Stimulated activated CD4-positive, alpha-beta T cell treated with anti-CD3 and anti-CD28 coated beads, TNF-alpha, amount 100 ng/mL, for 4 hours (primary cell): ENCODE results near the gene PDE10A.

ENCODE experiments used
- DNase-seq, 3 experiments: peaks; one replicate each; pipeline ENCODE4 v3.0.0-alpha.2; 2020; ENCODE audit warnings: low read depth in 3 of 3

Gene PDE10A

GRCh38 chr6:165678429-165678828 is 15.4 kb upstream of the PDE10A start:
- DNase-seq, result no peak

- DNase-seq, result no peak
Measured at GRCh38 chr6:165677091-165677490, 14.1 kb upstream of the PDE10A start.

DNA sequence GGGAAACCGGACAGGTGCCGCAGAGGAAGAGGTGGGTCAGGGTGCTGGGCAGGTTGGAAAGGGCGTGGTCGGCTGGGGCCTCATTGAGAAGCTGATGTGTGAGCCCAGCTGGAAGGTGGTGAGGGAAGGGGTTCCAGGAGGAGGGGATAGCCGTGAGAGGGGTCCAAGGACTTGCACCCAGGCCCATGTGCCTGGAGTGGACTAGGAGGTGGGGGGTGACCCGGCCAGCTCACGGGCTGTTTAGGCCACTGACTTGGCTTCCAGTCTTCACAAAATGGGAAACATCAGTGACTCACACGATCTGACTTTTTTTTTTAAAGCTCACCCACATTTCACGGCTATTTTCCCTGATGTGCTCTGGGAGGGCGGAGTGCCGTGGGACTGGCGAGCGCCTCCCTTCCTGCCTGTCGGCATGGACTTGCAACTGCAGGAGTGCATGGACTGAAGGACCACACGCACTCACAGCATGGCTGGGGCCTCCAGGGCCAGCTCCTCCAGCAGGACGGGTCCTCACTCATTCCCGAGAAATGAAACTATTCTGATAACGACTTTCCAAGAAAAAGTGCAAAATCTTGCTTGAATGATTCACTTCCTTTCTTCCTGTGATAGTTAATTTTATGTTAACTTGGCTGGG is 13.5 kb upstream of the PDE10A start:
- no peak for DNase-seq

DNA sequence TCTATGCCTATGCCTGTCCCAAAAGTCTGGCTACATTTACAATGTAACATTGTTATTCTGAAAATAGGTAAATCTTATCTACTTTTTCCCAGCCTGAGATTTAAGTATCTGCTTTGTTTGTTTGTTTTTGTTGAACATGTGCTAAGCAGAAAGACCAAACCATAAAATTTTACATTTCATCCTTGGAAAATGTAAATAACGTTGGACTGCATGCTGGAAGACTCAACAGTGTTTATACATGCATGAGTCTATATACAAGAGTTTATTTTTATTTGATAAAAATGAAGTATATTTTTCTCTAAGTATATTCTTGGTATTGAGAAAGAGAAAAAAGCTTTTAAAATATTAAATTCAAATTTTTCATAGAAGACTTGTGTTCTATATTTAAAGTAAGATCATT is 12.1 kb upstream of the PDE10A start:
- no peak for DNase-seq

GRCh38 chr6:165674155-165675029 is 11.4 kb upstream of the PDE10A start:
- DNase-seq, result no peak

GRCh38 chr6:165671222-165671768 is 8.3 kb upstream of the PDE10A start:
- no peak for DNase-seq

GRCh38 chr6:165668951-165669350 is 5.9 kb upstream of the PDE10A start:
- no peak for DNase-seq

DNA sequence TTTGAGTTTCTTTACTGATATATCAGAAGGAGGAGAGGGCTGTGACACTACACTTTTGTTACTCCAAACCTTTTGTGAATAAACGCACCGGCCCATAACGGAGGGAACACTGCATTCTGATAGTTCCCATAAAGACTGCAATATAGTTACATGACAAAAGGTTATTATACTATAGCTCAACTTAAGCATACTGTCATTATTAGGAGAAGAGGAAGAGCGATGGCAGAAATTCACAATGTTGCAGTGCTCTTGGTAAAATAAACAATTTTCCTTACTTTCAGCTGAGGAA is 2.3 kb upstream of the PDE10A start:
- no peak for DNase-seq

DNA sequence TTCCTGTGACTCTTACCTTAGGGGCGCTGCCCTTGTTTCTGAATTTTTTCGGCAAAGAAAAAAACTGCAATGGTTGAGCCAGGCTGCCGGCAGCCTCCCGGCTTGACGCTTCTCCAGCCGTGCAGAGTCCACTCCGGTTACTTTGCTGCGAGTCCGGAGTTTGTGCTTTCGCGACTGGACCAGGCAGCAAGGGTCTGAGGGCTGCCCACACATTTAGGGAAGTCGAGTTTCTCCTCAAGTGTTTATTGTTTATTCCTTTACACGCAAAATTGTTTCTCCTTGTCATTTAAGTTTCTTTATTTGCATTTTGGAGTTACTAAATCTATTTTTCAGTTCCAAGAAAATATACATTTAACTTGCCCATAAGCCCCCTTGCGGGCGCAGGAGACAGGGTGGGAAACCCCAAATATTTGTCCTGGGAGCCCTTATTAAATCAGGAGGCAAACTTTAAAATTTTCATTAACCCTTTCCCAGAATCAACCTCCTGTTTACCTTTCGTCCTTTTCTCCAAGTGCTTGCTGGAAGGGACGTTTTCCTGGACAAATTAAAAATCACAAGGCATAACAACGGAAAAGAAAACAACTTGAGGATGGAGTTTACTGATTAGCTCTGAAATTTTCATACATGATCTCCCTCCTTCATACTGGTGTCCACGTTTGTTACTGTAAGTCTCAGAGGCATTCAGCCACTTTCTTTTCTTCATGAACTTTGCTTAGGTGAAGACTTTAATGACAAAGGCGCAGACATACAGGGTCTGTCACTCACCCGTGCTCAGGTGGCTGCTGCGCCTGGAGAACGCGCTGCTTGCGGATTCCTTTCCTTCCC is 1.7 kb upstream of the PDE10A start:
- no peak for DNase-seq

DNA sequence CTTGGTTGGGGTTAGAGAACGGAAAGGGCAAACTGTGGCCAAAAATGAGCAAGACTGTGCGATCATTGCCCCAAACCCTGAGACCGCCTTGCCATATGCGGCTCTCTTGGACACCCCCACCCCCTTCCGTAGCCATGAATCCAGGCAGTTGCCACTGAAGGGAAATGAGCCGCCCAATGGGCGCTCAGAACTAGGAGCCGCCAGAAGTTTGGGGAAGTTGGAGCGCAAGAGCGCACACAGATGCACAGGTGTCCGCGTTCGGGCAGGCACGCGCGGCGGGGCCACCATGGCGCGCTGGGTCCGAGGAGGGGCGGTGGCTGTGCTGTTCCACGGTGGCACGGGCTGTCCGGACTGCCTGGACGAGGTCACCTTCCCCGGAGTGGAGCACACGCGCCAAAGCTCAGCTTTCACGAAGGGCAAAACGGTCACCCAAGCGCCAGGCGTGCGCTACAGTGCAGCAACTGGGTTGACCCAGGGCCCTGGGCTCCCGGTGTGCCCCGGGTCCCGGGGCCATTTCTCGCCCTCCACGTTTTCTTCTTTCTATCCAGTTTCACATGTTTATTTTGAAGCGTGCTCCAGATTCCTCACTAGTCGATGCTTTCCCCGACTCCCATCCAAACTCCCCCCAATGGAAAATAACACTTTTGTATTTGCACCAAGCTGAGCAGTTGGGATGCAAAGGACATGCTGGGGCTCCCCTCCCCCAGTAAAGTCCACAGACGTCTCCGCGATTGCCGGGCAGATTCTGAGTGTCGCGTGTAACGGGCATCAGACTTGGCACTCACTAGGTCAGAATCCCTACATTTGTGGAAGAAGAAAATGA is 906 bp upstream of the PDE10A start:
- no peak for DNase-seq

GRCh38 chr6:165663377-165663735 is 315 bp upstream of the PDE10A start:
- no peak for DNase-seq

DNA sequence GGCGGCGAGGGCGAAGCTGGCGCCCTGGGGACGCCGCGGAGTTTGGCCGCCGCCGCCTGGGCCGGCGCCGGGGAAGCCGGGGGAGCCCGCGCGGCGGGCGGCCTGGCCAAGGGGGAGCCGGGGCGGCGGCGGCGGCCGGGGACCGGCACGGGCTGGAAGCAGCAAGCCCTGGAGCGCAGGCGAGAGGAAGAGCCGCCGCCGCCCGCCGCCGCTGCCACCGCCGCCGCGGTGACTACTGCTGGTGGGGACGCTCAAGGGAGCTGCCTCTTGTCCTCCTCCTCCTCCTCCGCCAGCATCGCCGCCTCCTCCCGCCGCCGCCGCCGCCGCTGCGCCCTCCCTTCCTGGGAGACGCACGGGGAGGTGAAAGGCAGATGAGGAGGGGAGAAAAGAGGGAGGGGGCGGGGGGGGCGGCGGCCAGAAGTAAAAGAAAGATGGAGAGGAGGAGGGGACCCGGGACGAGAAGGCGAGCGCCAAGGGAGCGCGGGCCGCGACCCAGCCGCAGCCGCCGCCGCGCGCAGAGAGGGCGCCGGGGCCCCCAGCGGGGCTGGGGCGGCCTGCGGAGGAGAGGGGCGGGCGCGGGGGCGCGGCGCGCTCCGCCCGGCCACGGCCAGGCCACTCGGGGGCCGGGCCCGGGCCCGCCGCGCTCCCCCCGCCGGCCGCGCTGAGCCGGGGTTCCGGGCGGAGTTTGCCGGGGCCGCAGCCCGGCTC is 846 bp downstream of the PDE10A start:
- no peak for DNase-seq

DNA sequence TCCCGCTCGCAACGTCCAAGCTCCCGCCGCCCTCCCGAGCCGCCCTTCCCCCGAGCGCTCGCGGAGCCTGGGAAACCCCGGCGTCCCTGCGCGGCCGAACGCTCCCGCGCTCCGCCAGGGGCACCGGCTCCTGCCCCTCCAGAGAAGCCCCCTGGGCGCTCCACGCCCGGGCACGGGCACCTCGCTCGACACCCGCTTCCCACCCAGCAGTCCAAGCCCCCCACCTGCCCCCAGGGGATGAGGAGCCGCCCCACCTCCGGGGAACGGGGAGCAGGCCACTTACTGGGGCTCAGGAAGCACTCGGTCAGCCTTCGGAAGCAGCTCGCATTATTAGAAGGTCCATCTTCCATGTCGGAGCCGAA is 1.4 kb downstream of the PDE10A start:
- DNase-seq, result no peak

- DNase-seq, result no peak
Measured at GRCh38 chr6:165660857-165661663, 2.0 kb downstream of the PDE10A start.

DNA sequence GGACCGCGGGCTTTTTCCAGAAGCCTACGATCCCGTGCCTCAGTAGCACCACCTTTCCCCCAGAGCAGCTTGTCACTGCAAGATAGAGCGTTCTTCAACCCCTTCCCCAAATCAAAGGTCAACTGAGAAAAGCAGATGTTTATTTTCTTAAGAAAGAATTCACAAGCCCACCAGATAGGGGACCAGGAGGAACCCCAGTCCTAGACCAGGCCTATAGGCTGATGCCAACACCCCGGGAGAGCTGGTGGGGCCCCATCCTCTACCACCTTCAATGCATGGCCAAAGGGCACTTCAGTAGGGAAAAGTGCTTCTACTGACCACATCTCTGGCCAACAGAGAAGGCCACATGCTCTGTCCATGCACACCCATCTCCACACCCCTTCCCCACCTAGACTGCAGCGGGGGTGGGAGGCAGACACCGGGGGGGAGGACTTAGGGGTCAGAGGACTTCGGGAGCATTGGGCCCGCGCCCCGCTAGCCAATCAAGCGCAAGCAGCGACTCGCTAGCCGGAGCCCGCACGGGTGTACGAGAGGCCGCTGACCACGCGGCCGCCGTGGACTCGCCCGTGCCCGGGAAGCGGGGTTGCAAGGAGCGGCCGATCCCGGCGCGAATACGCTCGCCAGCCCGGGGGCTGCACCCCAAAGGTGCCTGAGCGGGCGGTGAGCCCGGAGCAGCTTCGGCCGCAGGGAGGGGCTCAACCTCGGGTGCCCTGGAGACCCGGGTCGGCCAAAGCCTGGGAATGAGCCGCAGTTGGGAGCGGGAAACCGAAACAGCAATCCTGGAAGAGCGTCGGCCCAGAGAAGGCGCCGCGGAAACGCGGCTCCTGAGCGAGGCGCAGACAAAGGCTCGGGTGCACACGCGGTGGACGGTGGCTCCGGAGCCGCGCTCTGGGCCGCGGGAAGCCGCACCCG is 2.8 kb downstream of the PDE10A start:
- DNase-seq, result no peak

DNA sequence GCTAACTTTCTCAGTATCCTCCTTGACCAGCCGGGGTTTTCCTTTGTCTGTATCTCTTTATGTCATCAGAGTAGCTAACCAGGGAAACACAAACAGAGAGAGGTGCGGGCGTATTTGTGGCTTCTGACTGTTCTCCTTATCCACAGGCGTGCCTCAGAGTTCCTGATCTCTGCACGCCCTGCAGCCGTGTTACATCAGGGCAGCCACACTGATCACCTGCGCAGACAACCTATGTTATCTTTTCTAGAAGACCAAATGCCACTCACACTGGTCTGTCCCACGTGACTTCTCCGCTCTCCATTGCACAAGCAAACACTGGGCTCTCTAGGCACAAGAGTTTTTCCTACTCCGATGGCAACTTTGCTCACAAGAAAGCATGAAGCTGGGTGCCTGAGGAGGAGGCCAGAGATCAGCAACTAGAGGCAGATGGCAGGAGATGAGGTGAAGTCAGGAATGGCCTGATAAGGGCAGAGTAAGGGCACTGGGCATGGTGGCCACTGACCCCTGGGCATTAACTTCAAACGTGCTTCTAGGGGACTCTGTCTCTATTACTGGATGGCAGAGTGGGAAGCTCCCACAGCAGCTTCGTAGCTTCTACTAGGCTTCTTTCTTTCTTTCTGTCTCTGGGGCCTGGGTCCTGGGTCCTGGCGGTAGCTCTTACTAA is 4.5 kb downstream of the PDE10A start:
- DNase-seq, result no peak

GRCh38 chr6:165657325-165657680 is 5.7 kb downstream of the PDE10A start:
- DNase-seq, result no peak

- no peak for DNase-seq
Measured at GRCh38 chr6:165656581-165657324, 6.3 kb downstream of the PDE10A start.
